Esophagus squamous epithelium (tissue), 4 donors: ENCODE measurements around the gene HECTD1.

Source experiments
- POLR2A ChIP-seq, 4 donors: fragments of 450-650 bp; IDR thresholded peaks; one replicate each; pipeline ENCODE4 v1.6.1; 2017; ENCODE audit warnings: antibody characterized with exemption in 4 of 4, mild to moderate bottlenecking in 4 of 4, moderate library complexity in 3 of 4
- TF ChIP-seq, protein P1 (sequence below), 6 experiments: fragments of 450-650 bp in 4 of 6; fragments of 200-600 bp in 2 of 6; sonication (generic) in 2 of 6; IDR thresholded peaks; one replicate each; pipeline ENCODE4 v1.5.1; 2016 to 2019; ENCODE audit warnings: antibody characterized with exemption in 6 of 6, mild to moderate bottlenecking in 4 of 6, moderate library complexity in 4 of 6

- TF ChIP-seq, protein P1, sequence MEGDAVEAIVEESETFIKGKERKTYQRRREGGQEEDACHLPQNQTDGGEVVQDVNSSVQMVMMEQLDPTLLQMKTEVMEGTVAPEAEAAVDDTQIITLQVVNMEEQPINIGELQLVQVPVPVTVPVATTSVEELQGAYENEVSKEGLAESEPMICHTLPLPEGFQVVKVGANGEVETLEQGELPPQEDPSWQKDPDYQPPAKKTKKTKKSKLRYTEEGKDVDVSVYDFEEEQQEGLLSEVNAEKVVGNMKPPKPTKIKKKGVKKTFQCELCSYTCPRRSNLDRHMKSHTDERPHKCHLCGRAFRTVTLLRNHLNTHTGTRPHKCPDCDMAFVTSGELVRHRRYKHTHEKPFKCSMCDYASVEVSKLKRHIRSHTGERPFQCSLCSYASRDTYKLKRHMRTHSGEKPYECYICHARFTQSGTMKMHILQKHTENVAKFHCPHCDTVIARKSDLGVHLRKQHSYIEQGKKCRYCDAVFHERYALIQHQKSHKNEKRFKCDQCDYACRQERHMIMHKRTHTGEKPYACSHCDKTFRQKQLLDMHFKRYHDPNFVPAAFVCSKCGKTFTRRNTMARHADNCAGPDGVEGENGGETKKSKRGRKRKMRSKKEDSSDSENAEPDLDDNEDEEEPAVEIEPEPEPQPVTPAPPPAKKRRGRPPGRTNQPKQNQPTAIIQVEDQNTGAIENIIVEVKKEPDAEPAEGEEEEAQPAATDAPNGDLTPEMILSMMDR (IDR thresholded peaks at IDR 0.05), result no peak
- no peak for TF ChIP-seq POLR2A (IDR thresholded peaks at IDR 0.05)
Observed at GRCh38 chr14:31110872-31111271, 96.7 kb downstream of the HECTD1 start.
